HG03520 (cell line): ENCODE data around the gene PINK1.
"Not testable (repeated sequence)": the region's sequence is repeated elsewhere in the genome, so short reads cannot be mapped to it uniquely, and the experiment has no call there.

Source experiments
- ATAC-seq: cut with Tn5 transposase; IDR thresholded peaks from one replicate; pipeline ENCODE4 v1.9.1; 2021; ENCODE audit warnings: mild to moderate bottlenecking, moderate library complexity; ENCODE audit not compliant: unreplicated experiment

The PINK1 gene

GRCh38 chr1:20644416-20644815, 11.2 kb downstream of the PINK1 start:
- no peak for ATAC-seq

GRCh38 chr1:20645414-20645813, 12.2 kb downstream of the PINK1 start:
- no peak for ATAC-seq

GRCh38 chr1:20648438-20648837, 15.2 kb downstream of the PINK1 start:
- ATAC-seq: no peak

GRCh38 chr1:20648946-20649345, 15.7 kb downstream of the PINK1 start:
- ATAC-seq: no peak

- no peak for ATAC-seq
Measured at GRCh38 chr1:20652300-20652699, 19.0 kb downstream of the PINK1 start.

GRCh38 chr1:20654104-20654690, 20.9 kb downstream of the PINK1 start:
- no peak for ATAC-seq

- no peak for ATAC-seq
Measured at GRCh38 chr1:20657024-20657423, 23.8 kb downstream of the PINK1 start.

GRCh38 chr1:20658166-20658915, 25.1 kb downstream of the PINK1 start:
- no peak for ATAC-seq

- no peak for ATAC-seq
Measured at GRCh38 chr1:20660363-20660762, 27.1 kb downstream of the PINK1 start.

- no peak for ATAC-seq
Measured at GRCh38 chr1:20660847-20661206, 27.6 kb downstream of the PINK1 start.

GRCh38 chr1:20661207-20662109, 28.2 kb downstream of the PINK1 start, which contains the start of gene DDOST:
Gene DDOST (minus strand): TSS chr1:20661369. CDS start chr1:20661350, 19 bp downstream.
- ATAC-seq: peak; percentile 95

- ATAC-seq: no peak
Measured at GRCh38 chr1:20662110-20662475, 28.8 kb downstream of the PINK1 start.

- no peak for ATAC-seq
Measured at GRCh38 chr1:20663365-20663764, 30.1 kb downstream of the PINK1 start.

GRCh38 chr1:20663969-20664715, 30.9 kb downstream of the PINK1 start:
- ATAC-seq: no peak

GRCh38 chr1:20665726-20666125, 32.5 kb downstream of the PINK1 start:
- no peak for ATAC-seq

- ATAC-seq: no peak
Measured at GRCh38 chr1:20666146-20666545, 32.9 kb downstream of the PINK1 start.

- ATAC-seq: no peak
Measured at GRCh38 chr1:20666804-20667203, 33.5 kb downstream of the PINK1 start.

GRCh38 chr1:20668581-20668980, 35.3 kb downstream of the PINK1 start:
- ATAC-seq: no peak

GRCh38 chr1:20670936-20671335, 37.7 kb downstream of the PINK1 start:
- ATAC-seq: no peak

- no peak for ATAC-seq
Measured at GRCh38 chr1:20672265-20672632, 39.0 kb downstream of the PINK1 start.

GRCh38 chr1:20673626-20674025, 40.4 kb downstream of the PINK1 start:
- ATAC-seq: not testable (repeated sequence)
